ENCODE results near the gene FMNL3. TPM values are rescaled to one million over a fixed set of nuclear protein-coding genes. Genes with fewer than 3 reads are reported as not detected.

FMNL3 gene
- total RNA-seq, 4 donors from 2014 or later: 9.6 to 14.6 (median 12.8) TPM

- DNase-seq (ENCODE audit: extremely low spot score): no peak
- H3K27me3 ChIP-seq: no peaks in the 10 kb centered on the region
- H3K4me3 ChIP-seq: no peak overlapping the region
- no peak for TF ChIP-seq CTCF (IDR thresholded peaks at IDR 0.05)
- TF ChIP-seq POLR2A (IDR thresholded peaks at IDR 0.05; ENCODE audit: low read depth): no peak
- TF ChIP-seq EP300 (IDR thresholded peaks at IDR 0.05): no peak
- TF ChIP-seq POLR2AphosphoS5 (IDR thresholded peaks at IDR 0.05): no peak
- intact Hi-C loops (cut with DNase I): no loop called here
- H3K4me1 ChIP-seq: peaks cover 13 to 20% (median 15%) of the 10 kb centered on the region in 4 donors
- peaks cover 0 to 62% (median 51%) of the 10 kb centered on the region in 4 donors for H3K36me3 ChIP-seq
- no peaks in the 10 kb centered on the region for H3K9me3 ChIP-seq
- WGBS: 96% methylated on average over 4 of the region's 4 CpGs
- no peak overlapping the region for H3K27ac ChIP-seq (replicated peaks in 1 of 4)
Measured at GRCh38 chr12:49635656-49636055, 71.5 kb downstream of the FMNL3 start.

- H3K36me3 ChIP-seq: peaks cover 0 to 57% (median 46%) of the 10 kb centered on the region in 4 donors
Measured at GRCh38 chr12:49635036-49635435, 72.2 kb downstream of the FMNL3 start.

GRCh38 chr12:49633703-49634345 is 73.4 kb downstream of the FMNL3 start:
- TF ChIP-seq CTCF (IDR thresholded peaks at IDR 0.05) (no peak), EP300 (IDR thresholded peaks at IDR 0.05) (no peak), POLR2AphosphoS5 (IDR thresholded peaks at IDR 0.05) (no peak), POLR2A (IDR thresholded peaks at IDR 0.05; ENCODE audit: low read depth) (no peak)
- no peak for DNase-seq (ENCODE audit: extremely low spot score)
- Histone ChIP-seq H3K36me3 (peaks cover 0 to 54% (median 40%) of the 10 kb centered on the region in 4 donors), H3K9me3 (no peaks in the 10 kb centered on the region), H3K27me3 (no peaks in the 10 kb centered on the region), H3K4me3 (no peak overlapping the region), H3K4me1 (peaks cover 13 to 20% (median 15%) of the 10 kb centered on the region in 4 donors), H3K27ac (replicated peaks in 1 of 4) (no peak overlapping the region)
- intact Hi-C loops (cut with DNase I): no loop called here
- 93% methylated on average over 2 of the region's 2 CpGs for WGBS

More at GRCh38 chr12:49635036-49635435, 72.2 kb downstream of the FMNL3 start:
- Histone ChIP-seq H3K27me3 (no peaks in the 10 kb centered on the region), H3K4me1 (peaks cover 13 to 20% (median 15%) of the 10 kb centered on the region in 4 donors), H3K27ac (replicated peaks in 1 of 4) (no peak overlapping the region), H3K4me3 (no peak overlapping the region), H3K9me3 (no peaks in the 10 kb centered on the region)
- no peak for DNase-seq (ENCODE audit: extremely low spot score)
- intact Hi-C loops (cut with DNase I): no loop called here
- WGBS: 83% methylated on average over 9 of the region's 9 CpGs
- TF ChIP-seq CTCF (IDR thresholded peaks at IDR 0.05) (no peak), POLR2A (IDR thresholded peaks at IDR 0.05; ENCODE audit: low read depth) (no peak), EP300 (IDR thresholded peaks at IDR 0.05) (no peak), POLR2AphosphoS5 (IDR thresholded peaks at IDR 0.05) (no peak)

- no peaks in the 10 kb centered on the region for H3K9me3 ChIP-seq
- H3K4me3 ChIP-seq: no peak overlapping the region
- intact Hi-C loops (cut with DNase I): no loop called here
- H3K36me3 ChIP-seq: peaks cover 0 to 53% (median 36%) of the 10 kb centered on the region in 4 donors
- DNase-seq (ENCODE audit: extremely low spot score): no peak
- WGBS: 93% methylated on average over 7 of the region's 8 CpGs
- H3K27ac ChIP-seq (replicated peaks in 1 of 4): no peak overlapping the region
- H3K4me1 ChIP-seq: peaks cover 13 to 20% (median 15%) of the 10 kb centered on the region in 4 donors
- TF ChIP-seq EP300 (IDR thresholded peaks at IDR 0.05): no peak
- no peak for TF ChIP-seq CTCF (IDR thresholded peaks at IDR 0.05)
- no peak for TF ChIP-seq POLR2AphosphoS5 (IDR thresholded peaks at IDR 0.05)
- no peak for TF ChIP-seq POLR2A (IDR thresholded peaks at IDR 0.05; ENCODE audit: low read depth)
- H3K27me3 ChIP-seq: no peaks in the 10 kb centered on the region
Measured at GRCh38 chr12:49632986-49633702, 74.1 kb downstream of the FMNL3 start.

Measured in esophagus muscularis mucosa (tissue), 4 donors.